ENCODE measurements around the gene NDUFAF5. TPM values are rescaled to one million over a fixed set of nuclear protein-coding genes. Genes with fewer than 3 reads are reported as not detected.

NDUFAF5 gene
- total RNA-seq, 1 donor from 2014 or later = 24.2 TPM

DNA sequence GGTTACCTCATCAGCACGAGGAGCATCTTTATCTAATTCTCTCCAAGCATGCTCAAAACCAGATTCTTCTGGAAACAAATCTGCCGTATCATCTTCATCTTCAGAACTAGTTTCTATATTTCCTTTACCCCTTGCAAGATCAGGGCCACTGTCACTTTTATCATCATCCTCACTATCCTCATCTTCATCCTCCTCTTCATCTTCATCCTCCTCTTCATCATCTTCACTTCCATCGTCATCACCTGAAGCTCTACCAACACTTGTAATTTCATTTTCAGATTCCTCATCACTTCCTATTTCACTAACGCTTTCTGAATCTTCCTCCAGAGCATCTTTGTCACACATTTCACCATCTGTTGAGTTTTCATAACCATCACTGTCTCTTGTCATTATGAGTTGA lies 9.0 kb upstream of the NDUFAF5 start:
- DNase-seq (ENCODE audit: low read depth) = no peak

DNA sequence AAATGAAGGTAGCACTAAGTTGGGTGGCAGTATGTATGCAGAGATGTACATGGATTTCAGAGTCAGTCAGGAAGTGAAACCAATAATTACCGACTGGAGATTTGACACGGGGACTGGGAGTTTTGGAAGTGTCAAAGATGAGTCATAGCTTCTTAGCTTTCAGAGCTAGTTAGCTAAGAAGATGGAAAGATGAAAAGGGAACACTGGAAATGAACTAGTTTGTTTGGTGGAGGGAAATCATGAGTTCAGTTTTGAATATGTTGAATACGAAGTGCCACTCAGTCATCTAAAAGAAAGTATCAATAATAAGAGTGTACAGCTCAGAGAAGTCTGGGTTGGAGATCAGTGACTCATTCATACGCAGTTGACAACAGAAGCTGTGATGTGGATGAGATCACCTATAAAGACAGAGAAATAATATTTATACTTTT lies 7.6 kb upstream of the NDUFAF5 start:
- DNase-seq (ENCODE audit: low read depth) = peak; percentile 14

DNA sequence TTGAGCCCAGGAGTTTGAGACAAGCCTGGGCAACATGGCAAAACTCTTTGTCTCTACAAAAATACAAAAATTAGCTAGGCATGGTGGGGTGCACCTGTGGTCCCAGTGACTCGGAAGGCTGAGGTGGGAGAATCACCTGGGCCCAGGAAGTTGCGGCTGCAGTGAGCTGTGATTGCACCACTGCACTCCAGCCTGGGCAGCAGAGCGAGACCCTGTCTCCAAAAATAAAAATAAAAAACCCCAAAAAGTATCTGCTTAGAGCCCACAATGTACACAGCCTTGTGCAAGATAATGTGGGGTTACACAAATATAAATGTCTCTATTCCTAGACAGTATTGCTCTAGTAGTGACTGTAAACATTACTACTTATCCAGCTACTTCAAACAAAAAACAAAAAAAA lies 6.0 kb upstream of the NDUFAF5 start:
- DNase-seq (ENCODE audit: low read depth) = no peak

DNA sequence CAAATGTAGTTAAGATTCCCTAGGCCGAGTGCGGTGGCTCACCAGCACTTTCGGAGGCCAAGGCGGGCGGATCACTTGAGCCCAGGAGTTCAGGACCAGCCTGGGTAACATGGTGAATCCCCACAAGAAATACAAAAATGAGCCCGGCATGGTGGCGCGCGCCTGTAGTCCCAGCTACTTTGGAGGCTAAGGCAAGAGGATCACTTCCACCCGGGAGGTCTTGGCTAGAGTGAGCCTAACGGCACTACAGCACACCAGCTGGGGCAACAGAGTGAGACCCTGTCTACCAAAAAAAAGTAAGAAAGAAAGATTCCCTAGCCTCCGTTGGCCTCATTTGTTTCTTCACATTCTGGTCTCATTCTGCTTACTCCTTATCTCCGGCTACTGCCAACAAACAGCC lies 1.3 kb upstream of the NDUFAF5 start:
- no peak for DNase-seq (ENCODE audit: low read depth)

DNA sequence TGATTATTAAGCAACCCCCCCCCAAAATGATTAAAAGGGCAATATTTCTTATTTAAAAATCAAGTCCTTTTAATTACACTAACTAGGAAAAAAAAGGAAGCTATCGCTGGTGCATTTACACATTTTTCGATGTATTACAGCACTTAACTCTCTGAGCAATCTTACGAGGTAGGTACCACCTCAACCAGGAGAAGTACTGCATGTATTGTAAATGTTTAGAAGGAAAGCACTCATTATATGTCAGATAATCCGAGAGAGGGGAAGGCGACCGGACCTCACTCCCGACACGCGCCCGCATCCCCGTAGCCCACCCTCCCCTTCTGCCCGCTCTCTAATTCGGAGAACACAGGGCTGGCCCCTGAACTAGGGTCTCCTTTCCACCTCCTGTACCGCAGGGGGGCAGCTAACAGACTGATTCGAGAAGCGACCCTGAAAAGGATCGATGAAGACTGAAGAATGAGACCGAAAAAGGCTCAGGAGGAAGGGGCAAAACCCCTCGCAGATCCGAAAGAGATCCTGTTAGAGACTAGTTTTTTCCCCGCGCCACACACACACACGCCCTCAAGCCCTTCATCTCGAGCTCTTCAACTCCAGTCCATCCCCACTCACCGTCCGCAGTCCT lies 446 bp upstream of the NDUFAF5 start:
- DNase-seq (ENCODE audit: low read depth) = no peak

- DNase-seq (ENCODE audit: low read depth) = no peak
Observed at GRCh38 chr20:13786143-13786828, 1.5 kb downstream of the NDUFAF5 start.

GRCh38 chr20:13788167-13788834 lies 3.5 kb downstream of the NDUFAF5 start:
- peak; percentile 54 for DNase-seq (ENCODE audit: low read depth)

GRCh38 chr20:13790708-13791107 lies 5.9 kb downstream of the NDUFAF5 start:
- DNase-seq (ENCODE audit: low read depth) = no peak

DNA sequence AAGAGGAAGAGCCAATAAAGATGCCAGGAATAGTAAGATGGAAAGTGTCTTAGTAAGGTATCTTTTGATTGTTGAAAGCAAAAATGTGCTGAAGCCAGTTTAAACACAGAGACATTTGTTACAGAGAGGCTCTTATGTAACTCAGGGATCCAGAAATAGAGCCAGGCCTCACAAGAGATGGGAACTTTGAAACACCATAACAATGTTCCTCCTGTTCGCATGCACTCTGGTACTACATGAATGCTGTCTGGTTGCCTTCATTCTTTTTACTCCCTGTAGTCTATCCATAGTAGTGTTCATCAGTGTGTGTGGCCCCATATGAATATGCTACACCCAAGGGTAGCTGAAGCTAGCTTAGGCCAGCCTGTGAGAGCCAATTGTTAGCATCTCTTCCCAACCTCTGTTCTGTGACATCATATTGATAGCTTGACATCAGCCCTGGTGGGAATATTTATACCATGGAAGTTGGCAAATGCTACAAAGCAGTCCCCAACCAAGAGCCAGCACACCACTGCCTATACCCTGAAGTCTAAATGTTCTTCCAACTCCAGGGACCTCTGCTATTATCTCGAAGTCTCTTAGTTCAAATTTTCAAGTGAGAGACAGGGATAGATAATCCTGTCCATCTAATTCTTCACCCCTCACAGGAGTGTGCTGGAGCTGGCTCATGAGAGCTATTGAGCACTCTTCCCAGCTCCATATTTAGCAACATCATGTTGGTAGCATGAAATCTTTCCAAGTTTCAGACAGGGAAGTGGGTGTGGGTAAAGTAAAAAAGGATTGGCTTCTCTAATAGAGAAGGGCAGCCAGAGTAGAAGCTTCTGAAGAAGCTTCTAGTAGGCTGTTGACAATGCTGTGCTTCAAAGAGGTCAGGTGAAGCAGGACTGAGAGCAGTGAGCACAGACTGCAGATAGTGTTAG lies 7.0 kb downstream of the NDUFAF5 start:
- DNase-seq (ENCODE audit: low read depth) = no peak

- DNase-seq (ENCODE audit: low read depth) = no peak
Observed at GRCh38 chr20:13793001-13793400, 8.2 kb downstream of the NDUFAF5 start.

GRCh38 chr20:13794667-13795066 lies 9.8 kb downstream of the NDUFAF5 start:
- DNase-seq (ENCODE audit: low read depth) = no peak

GRCh38 chr20:13799040-13799439 lies 14.2 kb downstream of the NDUFAF5 start:
- DNase-seq (ENCODE audit: low read depth) = no peak

GRCh38 chr20:13799974-13800373 lies 15.1 kb downstream of the NDUFAF5 start:
- DNase-seq (ENCODE audit: low read depth) = no peak

- DNase-seq (ENCODE audit: low read depth) = peak; percentile 100
Observed at GRCh38 chr20:13800728-13801134, 15.9 kb downstream of the NDUFAF5 start.

DNA sequence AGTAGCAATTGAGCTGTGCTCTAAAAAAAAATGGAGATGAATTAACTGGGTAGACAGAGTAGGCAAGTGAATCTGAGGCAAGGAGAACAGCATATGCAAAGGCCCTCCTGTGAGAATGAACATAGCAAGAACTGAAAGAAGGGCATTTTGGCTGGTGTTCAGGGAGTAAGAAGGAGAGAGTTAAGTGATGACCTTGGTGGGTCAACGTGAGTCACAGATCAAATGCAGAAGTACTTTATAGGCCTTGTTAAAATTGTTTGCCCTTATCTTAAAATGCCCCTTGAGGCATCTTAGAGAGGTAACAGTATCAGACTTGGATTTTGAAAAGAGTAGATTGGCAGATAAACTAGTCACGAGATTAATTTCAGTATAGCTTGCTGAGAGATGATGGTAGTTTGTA lies 24.5 kb downstream of the NDUFAF5 start:
- no peak for DNase-seq (ENCODE audit: low read depth)

- no peak for DNase-seq (ENCODE audit: low read depth)
Observed at GRCh38 chr20:13809855-13810254, 25.0 kb downstream of the NDUFAF5 start.

DNA sequence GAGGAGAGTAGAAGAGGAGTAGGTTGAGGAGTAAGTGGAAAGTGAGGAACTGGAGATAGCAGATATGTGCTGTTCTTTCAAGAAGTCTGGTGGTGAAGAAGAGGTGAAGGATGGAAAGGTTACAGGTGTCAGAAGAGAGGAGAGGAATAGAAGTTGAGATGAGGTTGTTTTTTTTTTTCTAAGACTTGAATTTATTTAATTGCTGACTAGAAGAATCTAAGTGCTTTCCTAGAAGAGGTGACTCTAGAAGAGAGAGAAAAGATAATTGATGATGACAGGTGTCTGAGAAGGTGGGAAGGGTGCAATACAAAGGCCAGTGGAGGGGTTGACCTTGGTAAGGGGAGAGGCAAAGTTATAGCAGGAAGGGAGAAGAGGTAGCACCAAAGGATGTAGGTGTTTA lies 25.6 kb downstream of the NDUFAF5 start:
- no peak for DNase-seq (ENCODE audit: low read depth)

DNA sequence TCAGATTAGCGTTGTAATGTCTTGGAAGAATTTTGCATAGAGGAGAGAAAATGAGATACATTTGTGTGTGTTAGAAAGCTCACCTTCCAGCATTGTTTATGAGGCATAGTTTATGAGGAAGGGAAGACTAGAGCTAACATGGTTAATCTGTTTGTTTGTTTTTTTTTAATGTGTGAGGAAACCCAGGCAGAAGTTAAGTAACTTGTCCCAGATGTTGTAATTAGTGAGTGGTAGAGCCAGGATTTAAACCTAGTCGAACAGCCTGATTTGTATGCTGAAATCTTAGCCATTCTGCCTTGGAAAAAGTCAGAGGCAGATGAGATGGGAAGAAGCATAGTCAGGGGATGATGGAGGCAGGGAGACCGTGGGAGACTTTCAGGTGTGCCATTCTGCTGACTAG lies 29.1 kb downstream of the NDUFAF5 start:
- DNase-seq (ENCODE audit: low read depth) = no peak

- DNase-seq (ENCODE audit: low read depth) = no peak
Observed at GRCh38 chr20:13814672-13815071, 29.8 kb downstream of the NDUFAF5 start.

- DNase-seq (ENCODE audit: low read depth) = no peak
Observed at GRCh38 chr20:13816757-13817156, 31.9 kb downstream of the NDUFAF5 start.

- DNase-seq (ENCODE audit: low read depth) = no peak
Observed at GRCh38 chr20:13817342-13817741, 32.5 kb downstream of the NDUFAF5 start.

All from myocyte (in vitro differentiated cells).